Astrocyte (in vitro differentiated cells and primary cell): ENCODE results near the gene CAPZA3. TPM values are rescaled to one million over a fixed set of nuclear protein-coding genes. Genes with fewer than 3 reads are reported as not detected.

Source experiments
- DNase-seq: peaks from one replicate; pipeline ENCODE4 v3.0.0-alpha.2; 2010; ENCODE audit warnings: low read depth
- FAIRE-seq: peaks from 2 replicates; lab custom pipeline; 2011; peaks lifted over from hg19 to GRCh38; lab: Jason Lieb, UNC
- H2AFZ ChIP-seq: 2 replicates; pipeline ENCODE4 v1.6.0; 2012; ENCODE audit warnings: low read depth, low read length, inconsistent platforms
- H3K27ac ChIP-seq: 2 replicates; pipeline ENCODE4 v1.5.1; 2011; ENCODE audit warnings: low read depth, low read length, inconsistent platforms
- H3K27me3 ChIP-seq: 2 replicates; pipeline ENCODE4 v1.6.0; 2011; ENCODE audit warnings: low read length, inconsistent platforms; ENCODE audit not compliant: insufficient read depth
- H3K36me3 ChIP-seq: 2 replicates; pipeline ENCODE4 v1.5.1; 2011; ENCODE audit warnings: low read length, inconsistent platforms; ENCODE audit not compliant: insufficient read depth
- H3K4me1 ChIP-seq: 2 replicates; pipeline ENCODE4 v1.5.1; 2011; ENCODE audit warnings: low read length, inconsistent platforms; ENCODE audit not compliant: insufficient read depth
- H3K4me2 ChIP-seq: 2 replicates; pipeline ENCODE4 v1.6.0; 2012; ENCODE audit warnings: low read length, inconsistent platforms
- H3K4me3 ChIP-seq: 2 replicates; pipeline ENCODE4 v1.5.1; 2011; ENCODE audit warnings: low read depth, mild to moderate bottlenecking, low read length, inconsistent platforms; ENCODE audit not compliant: insufficient read depth
- H3K79me2 ChIP-seq: 2 replicates; pipeline ENCODE4 v1.6.0; 2012; ENCODE audit warnings: mild to moderate bottlenecking, low read length, inconsistent platforms; ENCODE audit not compliant: insufficient read depth
- H3K9ac ChIP-seq: 2 replicates; pipeline ENCODE4 v1.6.0; 2012; ENCODE audit warnings: mild to moderate bottlenecking, low read length, inconsistent platforms
- H3K9me3 ChIP-seq: 2 replicates; pipeline ENCODE4 v1.5.1; 2012; ENCODE audit warnings: low read depth, mild to moderate bottlenecking, low read length, inconsistent platforms; ENCODE audit not compliant: insufficient read depth
- H4K20me1 ChIP-seq: 2 replicates; pipeline ENCODE4 v1.6.0; 2012; ENCODE audit warnings: low read length, inconsistent platforms; ENCODE audit not compliant: insufficient read depth
- H3K27ac Mint-ChIP-seq: one replicate; pipeline ENCODE4 v1.8.0; 2021; ENCODE audit warnings: mild to moderate bottlenecking, mixed read lengths; ENCODE audit not compliant: unreplicated experiment
- H3K27me3 Mint-ChIP-seq: one replicate; pipeline ENCODE4 v1.8.0; 2021; ENCODE audit warnings: low read depth, mixed read lengths; ENCODE audit not compliant: unreplicated experiment
- H3K36me3 Mint-ChIP-seq: one replicate; pipeline ENCODE4 v1.8.0; 2021; ENCODE audit warnings: low read depth, mixed read lengths; ENCODE audit not compliant: unreplicated experiment
- H3K4me1 Mint-ChIP-seq: one replicate; pipeline ENCODE4 v1.8.0; 2021; ENCODE audit warnings: low read depth, mixed read lengths; ENCODE audit not compliant: unreplicated experiment
- H3K4me3 Mint-ChIP-seq: one replicate; pipeline ENCODE4 v1.8.0; 2021; ENCODE audit warnings: mild to moderate bottlenecking, moderate library complexity, mixed read lengths; ENCODE audit not compliant: unreplicated experiment
- H3K9me3 Mint-ChIP-seq: one replicate; pipeline ENCODE4 v1.8.0; 2021; ENCODE audit warnings: mild to moderate bottlenecking, mixed read lengths; ENCODE audit not compliant: unreplicated experiment
- EZH2 ChIP-seq: IDR thresholded peaks from 2 replicates; pipeline ENCODE4 v1.6.1; 2012; ENCODE audit warnings: mild to moderate bottlenecking, low read length, inconsistent platforms; ENCODE audit not compliant: insufficient read depth
- total RNA-seq: library from RNA; stranded (reverse); gene quantifications from 2 replicates; pipeline ENCODE4 v1.2.1, GENCODE V29; 2021
- TF ChIP-seq, protein P1 (sequence below): IDR thresholded peaks from 2 replicates; pipeline ENCODE4 v1.5.1; 2011; ENCODE audit warnings: low read depth, mild to moderate bottlenecking, inconsistent platforms, low read length, moderate library complexity; ENCODE audit not compliant: insufficient read depth

CAPZA3 gene
- total RNA-seq, 1 donor from 2014 or later: not detected

- H2AFZ ChIP-seq: no peak overlapping the region
- TF ChIP-seq, protein P1, sequence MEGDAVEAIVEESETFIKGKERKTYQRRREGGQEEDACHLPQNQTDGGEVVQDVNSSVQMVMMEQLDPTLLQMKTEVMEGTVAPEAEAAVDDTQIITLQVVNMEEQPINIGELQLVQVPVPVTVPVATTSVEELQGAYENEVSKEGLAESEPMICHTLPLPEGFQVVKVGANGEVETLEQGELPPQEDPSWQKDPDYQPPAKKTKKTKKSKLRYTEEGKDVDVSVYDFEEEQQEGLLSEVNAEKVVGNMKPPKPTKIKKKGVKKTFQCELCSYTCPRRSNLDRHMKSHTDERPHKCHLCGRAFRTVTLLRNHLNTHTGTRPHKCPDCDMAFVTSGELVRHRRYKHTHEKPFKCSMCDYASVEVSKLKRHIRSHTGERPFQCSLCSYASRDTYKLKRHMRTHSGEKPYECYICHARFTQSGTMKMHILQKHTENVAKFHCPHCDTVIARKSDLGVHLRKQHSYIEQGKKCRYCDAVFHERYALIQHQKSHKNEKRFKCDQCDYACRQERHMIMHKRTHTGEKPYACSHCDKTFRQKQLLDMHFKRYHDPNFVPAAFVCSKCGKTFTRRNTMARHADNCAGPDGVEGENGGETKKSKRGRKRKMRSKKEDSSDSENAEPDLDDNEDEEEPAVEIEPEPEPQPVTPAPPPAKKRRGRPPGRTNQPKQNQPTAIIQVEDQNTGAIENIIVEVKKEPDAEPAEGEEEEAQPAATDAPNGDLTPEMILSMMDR: no peak
- TF ChIP-seq EZH2: no peak
- H3K27ac ChIP-seq: peak overlapping the region; percentile 62
- no peaks in the 10 kb centered on the region for H3K9me3 ChIP-seq
- no peak overlapping the region for H3K4me3 Mint-ChIP-seq
- H3K27ac Mint-ChIP-seq: peak overlapping the region; percentile 89
- H3K27me3 ChIP-seq: no peaks in the 10 kb centered on the region
- H3K4me1 Mint-ChIP-seq: peaks cover 65% of the 10 kb centered on the region
- H4K20me1 ChIP-seq: no peaks in the 10 kb centered on the region
- H3K79me2 ChIP-seq: no peaks in the 10 kb centered on the region
- no peak overlapping the region for H3K4me3 ChIP-seq
- H3K9ac ChIP-seq: no peak overlapping the region
- peaks cover 39% of the 10 kb centered on the region for H3K4me1 ChIP-seq
- no peak overlapping the region for H3K4me2 ChIP-seq
- no peaks in the 10 kb centered on the region for H3K36me3 ChIP-seq
- no peak for FAIRE-seq
- no peaks in the 10 kb centered on the region for H3K36me3 Mint-ChIP-seq
- no peak for DNase-seq
- H3K9me3 Mint-ChIP-seq: no peaks in the 10 kb centered on the region
- no peaks in the 10 kb centered on the region for H3K27me3 Mint-ChIP-seq
These were observed 13.9 kb downstream of the CAPZA3 start for GRCh38 chr12:18751866-18752265.

GRCh38 chr12:18752280-18752920 is 14.5 kb downstream of the CAPZA3 start:
- DNase-seq (peak; percentile 93), FAIRE-seq (no peak)
- no peak for TF ChIP-seq EZH2
- TF ChIP-seq, protein P1: no peak
- no peaks in the 10 kb centered on the region for H3K9me3 Mint-ChIP-seq
- H4K20me1 ChIP-seq: no peaks in the 10 kb centered on the region
- peak overlapping the region; percentile 89 for H3K27ac Mint-ChIP-seq
- H3K4me2 ChIP-seq: peak overlapping the region; percentile 55
- peaks cover 59% of the 10 kb centered on the region for H3K4me1 Mint-ChIP-seq
- no peaks in the 10 kb centered on the region for H3K36me3 Mint-ChIP-seq
- H3K27ac ChIP-seq: peak overlapping the region; percentile 69
- no peaks in the 10 kb centered on the region for H3K27me3 Mint-ChIP-seq
- H3K9me3 ChIP-seq: no peaks in the 10 kb centered on the region
- peaks cover 35% of the 10 kb centered on the region for H3K4me1 ChIP-seq
- H3K79me2 ChIP-seq: no peaks in the 10 kb centered on the region
- H3K9ac ChIP-seq: peak overlapping the region; percentile 35
- no peak overlapping the region for H3K4me3 ChIP-seq
- H3K4me3 Mint-ChIP-seq: no peak overlapping the region
- peak overlapping the region; percentile 50 for H2AFZ ChIP-seq
- H3K36me3 ChIP-seq: no peaks in the 10 kb centered on the region
- no peaks in the 10 kb centered on the region for H3K27me3 ChIP-seq

- Histone ChIP-seq H3K36me3 (no peaks in the 10 kb centered on the region), H3K27me3 (no peaks in the 10 kb centered on the region), H3K4me2 (peak overlapping the region; percentile 48), H3K79me2 (no peaks in the 10 kb centered on the region), H3K9me3 (no peaks in the 10 kb centered on the region), H3K4me1 (peaks cover 30% of the 10 kb centered on the region), H2AFZ (no peak overlapping the region), H3K4me3 (no peak overlapping the region), H3K9ac (peak overlapping the region; percentile 35), H3K27ac (peak overlapping the region; percentile 69), H4K20me1 (no peaks in the 10 kb centered on the region)
- peaks cover 56% of the 10 kb centered on the region for H3K4me1 Mint-ChIP-seq
- DNase-seq: no peak
- no peaks in the 10 kb centered on the region for H3K36me3 Mint-ChIP-seq
- no peak overlapping the region for H3K4me3 Mint-ChIP-seq
- TF ChIP-seq, protein P1: no peak
- no peak for TF ChIP-seq EZH2
- no peaks in the 10 kb centered on the region for H3K9me3 Mint-ChIP-seq
- H3K27ac Mint-ChIP-seq: peak overlapping the region; percentile 89
- no peaks in the 10 kb centered on the region for H3K27me3 Mint-ChIP-seq
- FAIRE-seq: no peak
These were observed 15.0 kb downstream of the CAPZA3 start for GRCh38 chr12:18752947-18753346.
